ENCODE measurements around the gene TTLL3.
A peak's percentile ranks its signal among the peaks of the same experiment; 100 is the strongest.
"Not testable (repeated sequence)": the region's sequence is repeated elsewhere in the genome, so short reads cannot be mapped to it uniquely, and the experiment has no call there.

Gene TTLL3, protein sequence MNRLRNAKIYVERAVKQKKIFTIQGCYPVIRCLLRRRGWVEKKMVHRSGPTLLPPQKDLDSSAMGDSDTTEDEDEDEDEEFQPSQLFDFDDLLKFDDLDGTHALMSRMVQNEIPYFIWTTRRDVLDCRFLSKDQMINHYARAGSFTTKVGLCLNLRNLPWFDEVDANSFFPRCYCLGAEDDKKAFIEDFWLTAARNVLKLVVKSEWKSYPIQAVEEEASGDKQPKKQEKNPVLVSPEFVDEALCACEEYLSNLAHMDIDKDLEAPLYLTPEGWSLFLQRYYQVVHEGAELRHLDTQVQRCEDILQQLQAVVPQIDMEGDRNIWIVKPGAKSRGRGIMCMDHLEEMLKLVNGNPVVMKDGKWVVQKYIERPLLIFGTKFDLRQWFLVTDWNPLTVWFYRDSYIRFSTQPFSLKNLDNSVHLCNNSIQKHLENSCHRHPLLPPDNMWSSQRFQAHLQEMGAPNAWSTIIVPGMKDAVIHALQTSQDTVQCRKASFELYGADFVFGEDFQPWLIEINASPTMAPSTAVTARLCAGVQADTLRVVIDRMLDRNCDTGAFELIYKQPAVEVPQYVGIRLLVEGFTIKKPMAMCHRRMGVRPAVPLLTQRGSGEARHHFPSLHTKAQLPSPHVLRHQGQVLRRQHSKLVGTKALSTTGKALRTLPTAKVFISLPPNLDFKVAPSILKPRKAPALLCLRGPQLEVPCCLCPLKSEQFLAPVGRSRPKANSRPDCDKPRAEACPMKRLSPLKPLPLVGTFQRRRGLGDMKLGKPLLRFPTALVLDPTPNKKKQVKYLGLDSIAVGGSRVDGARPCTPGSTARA

DNA sequence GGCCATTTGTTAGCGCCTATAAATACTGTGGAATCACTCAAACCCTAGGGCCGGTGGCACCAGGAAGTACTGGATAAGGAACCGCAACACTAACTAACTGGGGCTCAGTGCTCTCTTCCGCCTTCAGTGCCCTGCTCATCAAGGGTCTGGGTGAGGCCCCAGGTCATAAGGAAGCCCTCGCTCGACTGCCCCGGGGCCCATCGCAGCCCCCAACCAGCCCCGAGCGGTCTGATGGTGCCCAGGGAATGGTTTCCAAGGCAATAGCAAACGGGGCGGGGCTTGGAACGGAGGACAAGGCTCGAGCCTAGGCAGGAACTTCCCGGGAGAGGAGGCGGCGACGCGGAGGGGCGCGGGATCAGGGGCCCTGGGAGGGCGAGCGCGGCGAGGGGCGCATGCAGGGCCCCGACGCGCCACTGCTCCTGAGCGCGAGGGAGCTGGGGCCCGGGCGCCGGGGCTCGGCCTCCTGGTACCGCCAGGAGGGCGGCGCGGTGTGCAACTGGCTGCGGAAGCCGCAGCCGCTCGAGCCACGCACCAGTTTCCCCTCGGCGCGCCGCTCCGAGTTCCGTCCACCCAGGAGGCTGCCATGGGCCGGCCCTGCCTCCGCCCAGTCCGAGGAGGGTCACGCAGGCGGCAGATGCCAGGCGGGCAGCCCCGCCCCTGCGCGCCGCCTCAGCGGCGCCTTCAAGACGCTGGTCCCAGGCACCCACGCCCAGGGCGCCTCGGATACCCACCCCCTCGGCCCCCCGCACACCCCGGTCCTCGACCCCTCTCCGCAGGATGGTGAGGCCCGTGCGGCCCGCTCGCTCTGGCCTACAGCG, at the start of gene TTLL3:
TSS of gene TTLL3 (plus strand) at position 648 of the 818 bp plus-strand sequence. CDS start 400 bp downstream, outside the sequence.
- peak; percentile 86 for DNase-seq (ENCODE audit: low read depth, low spot score)

DNA sequence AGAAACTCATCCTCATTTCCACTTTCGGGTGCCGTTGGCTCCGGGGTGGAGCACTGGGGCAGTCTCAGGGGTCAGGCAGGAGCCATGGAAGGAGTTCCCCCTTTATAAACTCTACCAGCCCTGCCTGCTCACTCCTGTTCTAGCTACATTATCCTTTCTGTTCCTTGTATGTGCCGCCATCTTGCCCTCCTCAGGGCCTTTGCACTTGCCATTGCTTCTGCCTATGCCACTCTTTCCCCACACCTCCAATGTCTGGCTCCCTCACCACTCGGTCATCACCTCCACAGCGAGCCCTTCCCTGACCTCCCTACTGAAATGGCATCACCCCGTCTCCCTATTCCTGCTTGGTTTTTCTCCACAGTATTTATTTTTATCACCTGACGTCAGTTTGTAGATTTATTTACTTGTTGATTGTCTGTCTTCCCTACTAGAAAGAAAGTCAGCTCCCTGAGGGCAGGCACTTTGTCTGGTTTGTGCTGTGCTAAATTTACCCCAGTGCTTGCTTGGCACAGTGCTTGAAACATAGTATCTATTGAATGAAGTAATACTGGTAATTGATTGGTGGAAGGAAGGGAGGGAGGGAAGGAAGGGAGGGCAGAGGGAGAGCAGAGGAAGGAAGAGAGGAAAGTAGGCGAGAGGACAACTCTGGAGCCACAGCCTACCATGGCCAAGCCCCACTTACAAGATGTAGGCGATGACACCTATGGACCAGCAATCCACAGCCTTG, 49.1 kb upstream of the TTLL3 start:
- no peak for DNase-seq (ENCODE audit: low read depth, low spot score)

DNA sequence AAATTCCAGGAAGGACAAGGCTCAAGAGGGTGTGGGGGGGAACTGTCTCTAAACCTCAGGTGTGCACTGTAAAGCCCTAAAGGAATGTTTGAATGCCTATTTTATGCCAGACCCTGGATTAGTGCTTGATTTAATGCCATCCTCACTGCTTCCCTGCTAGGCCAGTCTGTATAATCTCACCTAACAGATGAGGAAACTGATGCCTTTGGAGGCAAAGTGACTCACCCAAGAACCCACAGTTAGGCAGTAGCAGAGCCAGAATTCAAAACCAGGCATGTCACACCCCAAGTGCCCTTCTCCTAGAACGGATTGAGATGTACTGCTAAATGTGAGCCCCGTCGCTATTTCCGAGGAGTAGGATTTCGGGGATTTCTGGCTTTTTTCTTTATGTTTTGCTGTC, 48.1 kb upstream of the TTLL3 start:
- DNase-seq (ENCODE audit: low read depth, low spot score): no peak

DNA sequence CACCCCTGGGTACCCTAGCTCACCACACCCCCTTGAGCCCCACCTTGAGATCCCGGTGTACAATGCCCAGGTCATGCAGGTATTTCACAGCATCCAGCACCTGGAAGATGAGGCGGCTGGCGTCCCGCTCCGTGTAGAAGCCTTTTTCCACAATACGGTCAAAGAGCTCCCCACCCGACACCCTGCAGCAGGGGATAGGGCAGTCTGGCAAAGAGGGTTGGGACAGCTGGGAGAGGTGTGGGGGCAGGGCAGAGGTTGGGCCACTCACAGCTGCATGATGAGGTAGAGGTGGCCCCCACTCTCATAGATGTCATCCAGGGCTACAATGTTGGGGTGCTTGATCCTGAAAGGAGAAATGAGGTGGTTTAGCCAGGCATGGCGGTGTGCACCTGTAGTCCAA, 47.2 kb upstream of the TTLL3 start:
- DNase-seq (ENCODE audit: low read depth, low spot score): no peak

DNA sequence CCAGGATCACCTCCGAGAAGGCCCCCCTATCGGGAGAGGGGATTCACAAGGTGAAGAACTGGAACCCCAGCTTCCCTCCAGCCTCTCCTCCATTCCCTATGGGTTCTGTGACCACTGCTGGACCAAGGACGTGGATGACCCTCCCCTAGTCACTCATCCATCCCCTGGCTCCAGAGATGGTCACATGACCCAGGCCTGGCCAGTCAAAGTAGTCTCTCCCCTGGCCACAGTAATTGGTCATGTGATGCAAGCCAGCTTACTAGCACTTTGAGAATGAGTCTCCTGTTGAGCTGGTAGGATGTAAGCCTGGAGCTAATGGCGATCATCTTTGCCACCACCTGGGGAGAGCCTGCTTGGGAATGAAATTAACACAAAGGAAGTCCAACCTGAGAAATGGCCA, 44.2 kb upstream of the TTLL3 start:
- no peak for DNase-seq (ENCODE audit: low read depth, low spot score)

DNA sequence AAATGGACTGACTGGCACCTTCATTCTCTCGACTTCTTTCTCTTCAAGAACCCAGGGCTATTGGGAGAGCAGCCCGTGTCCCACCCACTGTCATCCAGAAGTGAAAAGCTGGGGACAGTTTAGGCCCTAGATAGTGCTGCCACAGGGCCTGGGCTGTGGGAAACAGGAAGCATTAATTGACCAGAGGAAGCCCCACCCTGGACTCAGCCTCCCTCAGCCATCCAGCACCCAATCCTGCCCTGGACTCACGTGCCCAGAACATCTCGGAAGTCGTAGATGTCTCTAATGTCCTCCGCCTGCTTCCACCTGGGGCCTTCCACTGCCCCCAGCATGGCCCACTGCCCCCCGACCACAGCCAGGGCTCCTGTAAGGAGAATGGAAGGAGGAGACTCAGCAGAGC, 42.6 kb upstream of the TTLL3 start:
- DNase-seq (ENCODE audit: low read depth, low spot score): no peak

DNA sequence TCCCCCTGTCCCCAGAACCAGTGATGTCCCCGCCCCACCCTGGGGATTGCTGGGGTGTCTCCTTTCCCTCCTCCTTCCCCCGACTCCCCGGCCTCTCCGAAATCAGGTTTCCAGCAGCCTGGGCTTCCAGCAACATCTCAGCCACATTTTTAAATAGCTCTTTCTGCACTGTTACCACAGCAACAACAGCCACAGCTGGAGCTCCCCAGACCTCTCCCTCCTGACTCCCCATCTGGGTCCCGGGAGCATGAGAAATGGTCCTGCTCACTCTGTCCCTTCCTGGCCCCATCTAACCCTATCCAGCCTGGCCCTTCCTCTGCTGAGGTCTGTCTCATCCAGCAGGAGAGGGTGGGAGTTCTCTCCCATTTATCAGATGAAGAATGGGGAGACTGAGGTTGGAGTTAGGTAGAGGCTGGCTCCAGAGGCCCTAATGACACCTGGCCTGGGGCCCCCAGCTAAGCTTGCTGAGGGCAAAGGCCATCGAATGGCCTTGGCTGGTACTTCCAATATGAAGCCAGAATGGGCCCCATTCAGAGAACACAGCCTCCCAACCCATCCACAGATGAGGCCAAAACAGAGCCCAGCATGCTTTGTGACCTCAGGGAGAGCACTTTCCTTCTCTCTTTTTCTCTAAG, 41.8 kb upstream of the TTLL3 start:
- no peak for DNase-seq (ENCODE audit: low read depth, low spot score)

DNA sequence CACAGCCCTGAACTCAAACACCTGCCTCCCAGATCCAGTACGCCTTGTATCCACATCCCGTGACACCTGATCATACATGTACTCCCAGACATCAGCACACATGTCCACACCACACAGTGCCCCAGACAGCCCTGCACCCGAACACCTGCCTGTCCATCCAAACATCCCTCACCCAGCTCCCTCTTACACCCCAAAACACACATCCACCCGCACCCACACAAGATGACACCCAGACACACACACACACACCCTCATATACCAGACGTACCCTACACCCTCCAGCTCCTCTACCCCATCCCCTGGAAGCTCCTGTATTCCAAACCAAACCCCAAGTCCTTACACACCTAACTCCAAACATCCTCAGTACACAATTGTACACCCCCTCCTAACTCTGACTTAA, 41.0 kb upstream of the TTLL3 start:
- no peak for DNase-seq (ENCODE audit: low read depth, low spot score)

DNA sequence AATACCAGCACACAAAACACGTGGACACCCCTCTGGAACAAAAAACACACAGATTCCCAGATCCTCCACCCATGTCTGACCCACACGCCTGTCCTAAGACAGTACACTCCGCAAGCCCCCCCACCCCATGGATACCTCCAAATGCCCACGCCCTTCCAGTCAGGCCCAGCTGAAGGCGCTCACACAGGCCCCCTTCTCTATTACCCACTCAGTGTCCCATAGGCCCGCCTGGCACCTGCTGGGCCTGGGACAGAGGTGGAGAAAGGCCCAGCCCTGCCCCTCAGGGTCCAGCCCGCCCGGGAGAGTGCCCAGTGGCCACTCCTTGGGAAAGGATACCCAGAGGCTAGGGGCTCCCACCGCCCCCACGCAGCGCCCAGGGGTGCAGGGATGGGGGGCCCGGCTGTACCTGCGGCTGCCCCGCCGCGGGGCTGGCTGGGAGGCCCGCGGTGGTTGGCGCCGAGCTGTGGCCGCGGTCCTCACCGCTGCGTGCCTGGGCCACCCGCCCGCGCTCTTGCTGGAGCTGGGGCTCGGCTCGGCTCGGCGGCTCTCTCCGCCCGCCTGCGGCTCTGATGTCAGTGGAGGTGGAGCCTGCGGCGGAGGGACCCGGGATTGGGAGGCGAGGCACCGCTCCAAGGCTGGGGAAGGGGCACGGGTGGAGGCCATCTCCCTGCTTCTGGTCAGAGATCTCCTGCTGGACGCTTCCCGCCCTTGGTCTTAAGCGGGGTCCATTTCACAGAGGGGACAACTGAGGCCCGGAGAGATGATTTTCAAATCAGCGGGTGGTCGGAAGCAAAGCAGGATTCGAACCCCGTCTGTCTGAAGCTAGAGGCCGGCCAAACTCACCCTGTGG, 40.4 kb upstream of the TTLL3 start, which contains the start of gene CAMK1:
TSS of gene CAMK1 (minus strand) at position 522 of the 850 bp plus-strand sequence. CDS start 2,198 bp downstream, outside the sequence.
- DNase-seq (ENCODE audit: low read depth, low spot score): peak; percentile 91

DNA sequence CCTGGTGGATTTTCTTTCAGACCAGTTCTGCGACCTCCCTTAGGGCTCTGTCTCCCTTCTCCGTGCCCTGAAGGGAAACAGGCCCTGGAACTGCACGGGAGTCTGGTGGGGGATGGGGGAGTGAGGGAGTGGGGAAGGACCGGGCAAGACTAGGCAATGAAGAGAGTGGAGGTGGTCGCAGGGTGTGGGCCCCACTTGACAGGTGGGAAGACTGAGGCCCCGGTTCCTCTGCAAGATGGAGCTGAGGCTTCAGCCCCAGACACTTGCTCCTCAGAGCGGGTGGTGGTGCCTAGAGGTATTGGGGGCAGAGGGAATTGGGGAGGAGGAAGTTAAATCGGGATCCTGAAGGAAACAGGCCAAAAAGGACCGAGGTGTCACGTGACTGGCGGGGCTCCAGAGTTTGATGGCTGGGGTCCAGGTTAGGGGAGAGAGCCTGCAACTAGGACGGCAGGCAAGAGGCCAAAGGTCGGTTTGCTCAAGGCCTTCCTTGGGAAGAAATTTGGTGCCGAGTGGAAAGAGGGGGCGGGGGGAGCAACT, 39.7 kb upstream of the TTLL3 start:
- peak; percentile 33 for DNase-seq (ENCODE audit: low read depth, low spot score)

DNA sequence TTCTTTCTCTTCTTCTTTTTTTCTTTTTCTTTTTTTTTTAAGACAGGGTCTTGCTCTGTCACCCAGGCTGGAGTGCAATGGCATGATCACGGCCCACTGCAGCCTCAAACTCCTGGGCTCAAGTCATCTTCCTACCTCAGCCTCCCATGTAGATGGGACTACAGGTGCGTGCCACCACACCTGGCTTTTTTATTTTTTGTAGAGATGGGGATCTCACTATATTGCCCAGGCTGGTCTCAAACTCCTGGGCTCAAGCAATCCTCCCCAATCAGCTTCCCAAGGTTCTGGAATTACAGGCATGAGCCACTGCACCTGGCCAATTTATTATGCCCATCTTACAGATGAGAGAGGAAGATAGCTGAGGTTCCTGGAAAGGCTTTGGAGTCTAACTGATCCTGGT, 39.1 kb upstream of the TTLL3 start:
- DNase-seq (ENCODE audit: low read depth, low spot score): not testable (repeated sequence)

DNA sequence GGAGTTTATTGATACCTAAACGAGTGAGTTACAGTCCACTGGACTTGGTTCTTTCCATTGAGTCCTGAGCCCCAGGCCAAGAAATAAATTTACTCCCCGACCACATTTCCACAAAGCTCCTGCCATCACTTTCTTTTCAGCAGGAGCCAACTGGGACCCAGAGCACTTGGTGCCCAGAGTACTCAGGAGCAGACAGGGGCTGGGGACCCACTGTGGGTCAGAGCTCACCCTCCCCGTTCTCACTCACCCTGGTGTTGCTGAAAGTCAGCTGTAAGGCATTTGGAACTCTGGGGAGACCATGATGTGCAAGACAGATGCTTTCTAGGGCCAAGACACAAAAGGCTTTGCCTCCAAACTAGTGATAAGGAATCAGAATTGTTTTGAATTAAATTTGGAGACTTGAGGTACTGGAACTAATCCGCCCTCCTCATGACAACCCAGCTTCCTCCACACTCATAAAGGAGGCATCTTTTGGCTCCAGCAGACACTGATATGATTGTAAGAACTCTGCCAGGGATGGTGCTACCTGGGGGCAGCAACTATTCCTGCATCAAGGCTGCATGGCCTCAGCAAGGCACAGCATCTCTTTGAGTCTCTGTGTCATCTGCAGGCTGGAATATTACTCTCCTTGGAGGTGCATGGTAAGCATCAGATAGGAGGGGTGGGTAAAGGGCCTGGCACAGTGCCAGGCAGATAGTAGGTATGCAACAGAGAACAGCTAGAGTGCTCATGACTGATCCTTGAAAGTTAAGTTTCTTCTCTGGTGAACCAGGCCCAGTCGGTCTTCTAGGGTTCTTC, 33.0 kb upstream of the TTLL3 start:
- DNase-seq (ENCODE audit: low read depth, low spot score): no peak

DNA sequence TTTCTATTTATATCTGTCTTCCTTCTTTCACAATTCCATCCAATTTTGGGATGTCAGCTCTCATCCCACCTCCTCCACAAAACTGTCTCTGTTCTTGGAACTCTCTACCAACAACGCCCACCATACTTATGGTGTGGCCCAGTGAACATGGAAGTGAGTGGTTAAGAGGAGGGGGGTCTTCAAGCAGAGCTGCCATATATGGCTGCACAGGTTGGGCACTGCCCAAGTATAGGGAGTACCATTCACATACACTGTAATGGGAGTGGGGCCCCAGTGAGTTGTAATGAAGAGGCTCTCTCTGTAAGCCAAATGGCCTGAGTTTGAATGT, 32.4 kb upstream of the TTLL3 start:
- DNase-seq (ENCODE audit: low read depth, low spot score): no peak

DNA sequence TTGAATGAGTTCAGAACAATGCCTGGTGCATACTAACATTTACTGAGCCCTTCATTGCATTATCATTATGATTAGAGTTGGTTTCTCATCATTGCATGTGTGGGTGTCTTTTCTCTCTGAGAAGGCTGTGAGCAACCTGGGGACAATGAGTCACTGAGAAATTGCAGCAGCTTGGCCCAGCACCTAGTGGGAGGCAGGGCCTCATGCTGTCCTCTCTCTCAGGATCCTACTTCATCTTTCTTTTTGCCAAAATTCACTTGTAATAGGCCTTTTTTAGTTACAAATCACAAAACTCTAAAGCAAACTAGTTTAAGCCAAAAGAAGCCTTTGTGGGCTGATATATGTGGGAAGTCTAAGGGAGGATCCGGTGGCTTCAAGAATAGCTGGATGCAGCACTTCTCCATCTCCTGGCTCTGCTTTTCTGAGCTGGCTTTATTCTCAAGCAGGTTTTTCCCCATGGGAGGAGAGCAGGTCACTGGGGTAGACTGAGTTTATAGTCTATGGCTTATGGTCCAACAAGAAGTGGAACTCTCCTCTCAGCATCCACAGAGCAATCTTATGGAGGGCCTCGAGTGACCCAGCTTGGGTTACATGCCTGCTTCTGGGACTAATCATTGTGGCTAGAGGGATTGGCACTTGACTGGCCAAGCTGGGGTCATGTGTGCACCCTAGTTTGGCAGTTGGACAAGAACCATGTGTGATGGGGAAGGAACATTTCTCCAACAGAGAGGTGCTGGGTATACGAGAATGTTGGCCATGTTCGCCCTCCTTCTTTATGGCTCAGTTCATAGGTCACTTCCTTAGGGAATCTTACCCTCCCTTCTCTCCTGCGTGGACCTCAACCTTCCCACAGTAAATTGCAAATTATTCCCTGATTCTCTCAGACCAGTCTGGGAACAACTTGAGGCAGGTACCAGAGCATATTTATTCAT, 31.7 kb upstream of the TTLL3 start:
- no peak for DNase-seq (ENCODE audit: low read depth, low spot score)

DNA sequence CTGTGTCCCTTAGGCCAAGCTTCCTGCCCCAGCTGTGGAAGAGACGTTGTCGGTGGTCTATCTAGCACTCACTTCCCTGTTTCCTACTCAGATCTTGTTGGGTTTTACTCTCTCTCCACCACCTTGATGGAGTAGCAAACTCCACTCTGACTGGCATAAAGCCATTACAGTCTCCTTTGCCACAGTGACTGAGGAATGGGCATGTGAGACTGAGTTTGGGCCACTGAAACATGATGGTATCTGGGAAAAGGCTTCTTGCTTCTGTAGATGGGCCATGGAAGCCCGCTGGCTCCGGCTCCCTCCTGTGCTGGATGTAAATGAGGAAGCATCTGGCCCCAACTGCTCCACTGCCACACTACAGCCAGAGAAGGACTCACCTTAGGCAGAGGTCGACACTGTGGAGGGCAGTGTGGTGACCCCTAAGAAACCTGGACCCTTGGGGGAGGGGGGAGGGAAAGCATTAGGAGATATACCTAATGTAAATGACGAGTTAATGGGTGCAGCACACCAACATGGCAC, 30.9 kb upstream of the TTLL3 start:
- DNase-seq (ENCODE audit: low read depth, low spot score): no peak

DNA sequence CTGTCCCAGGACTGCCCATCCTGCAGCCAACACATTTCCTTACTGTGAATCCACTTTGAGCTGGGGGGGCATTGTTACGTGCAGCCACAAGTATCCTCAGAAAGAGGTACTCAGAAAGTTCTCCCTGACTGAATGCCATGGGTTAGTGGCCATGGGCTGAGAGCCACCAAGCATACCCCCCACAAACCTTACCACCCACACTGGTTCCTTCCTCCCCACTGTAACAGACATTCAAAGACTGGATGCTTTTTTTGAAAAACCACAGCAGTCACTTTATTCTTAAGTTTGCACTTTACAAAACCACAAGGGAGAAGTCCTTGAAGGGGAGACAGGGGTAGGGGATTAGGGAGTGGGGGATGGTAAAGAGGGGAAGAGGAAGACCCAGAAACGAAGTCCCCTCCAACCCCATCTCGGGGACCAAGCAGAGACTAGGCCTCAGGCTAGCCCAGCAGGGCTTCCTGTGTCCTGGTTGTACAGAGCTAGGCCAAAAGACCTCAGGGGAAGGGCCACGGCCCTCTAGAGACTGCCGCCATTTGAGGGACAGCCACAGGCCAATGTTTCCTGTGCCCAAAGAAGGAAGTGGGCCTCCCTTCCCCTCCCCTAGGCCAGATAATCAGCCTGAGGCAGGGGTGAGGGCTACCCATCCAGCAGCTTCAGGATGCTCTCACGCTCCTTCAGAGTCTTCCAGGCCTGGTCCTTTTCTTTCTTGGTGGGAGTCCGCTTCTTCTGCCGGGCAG, 30.2 kb upstream of the TTLL3 start:
- peak; percentile 54 for DNase-seq (ENCODE audit: low read depth, low spot score)

DNA sequence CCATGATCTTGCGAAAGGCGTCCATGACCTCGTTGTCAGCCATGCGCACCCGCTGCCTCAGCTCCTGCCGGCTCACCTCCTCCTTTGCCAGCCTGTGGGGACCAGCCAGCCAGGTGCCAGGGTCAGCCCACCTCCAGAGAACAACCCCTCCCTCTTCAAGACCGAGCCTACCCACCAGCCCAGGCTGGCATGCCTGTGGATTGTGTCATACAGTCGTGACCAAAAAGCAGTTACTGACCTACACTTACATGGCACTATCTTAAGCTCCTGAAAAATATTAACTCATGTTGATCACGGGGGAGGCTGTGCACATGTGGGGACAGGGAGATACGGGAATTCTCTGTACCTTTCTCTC, 29.6 kb upstream of the TTLL3 start:
- peak; percentile 41 for DNase-seq (ENCODE audit: low read depth, low spot score)
